Cardiac muscle cell (in vitro differentiated cells and primary cell): ENCODE measurements around the gene TIPARP. TPM values are rescaled to one million over a fixed set of nuclear protein-coding genes. Genes with fewer than 3 reads are reported as not detected.

Source experiments
- DNase-seq, 2 donors: peaks; one replicate each; pipeline versions ENCODE4 v3.0.0 to v3.0.0-alpha.2; 2010 to 2017; ENCODE audit warnings: low read depth in 1 of 2, low spot score in 1 of 2
- H3K27ac ChIP-seq: fragments of 200-600 bp; sonication (generic); 2 replicates; pipeline ENCODE4 v1.5.1; 2016
- H3K27me3 ChIP-seq: fragments of 200-600 bp; sonication (generic); 2 replicates; pipeline ENCODE4 v1.6.0; 2016; ENCODE audit warnings: control low read depth
- H3K36me3 ChIP-seq: fragments of 200-600 bp; sonication (generic); 2 replicates; pipeline ENCODE4 v1.5.1; 2016; ENCODE audit warnings: control low read depth
- H3K4me1 ChIP-seq: fragments of 200-600 bp; sonication (generic); 2 replicates; pipeline ENCODE4 v1.8.1; 2017; ENCODE audit warnings: low read depth, mild to moderate bottlenecking, mixed run types
- H3K4me3 ChIP-seq: fragments of 200-600 bp; sonication (generic); 2 replicates; pipeline ENCODE4 v1.5.1; 2016; ENCODE audit warnings: mild to moderate bottlenecking
- H3K9me3 ChIP-seq: fragments of 200-600 bp; sonication (generic); 2 replicates; pipeline ENCODE4 v1.5.1; 2017; ENCODE audit warnings: low read depth, mild to moderate bottlenecking, control low read depth
- polyA plus RNA-seq: library from polyadenylated mRNA; unstranded; fragments of >200 nt; fragmentation: Nextera tagmentation; extraction: Ambion mirVana; gene quantifications from 2 replicates; pipeline ENCODE4 v1.2.1, GENCODE V29; 2016
- total RNA-seq: library from RNA; depleted of rRNA; stranded (reverse); fragments of >200 nt; gene quantifications from 2 replicates; pipeline ENCODE4 v1.2.3, GENCODE V29; 2016
- TF ChIP-seq, protein P1 (sequence below): IDR thresholded peaks from 2 replicates; pipeline ENCODE4 v1.5.1; 2012; ENCODE audit warnings: low read depth, mild to moderate bottlenecking, low read length

The TIPARP gene
- total and polyA plus RNA-seq, 2 experiments from 2014 or later: 22.2 to 115 TPM

DNA sequence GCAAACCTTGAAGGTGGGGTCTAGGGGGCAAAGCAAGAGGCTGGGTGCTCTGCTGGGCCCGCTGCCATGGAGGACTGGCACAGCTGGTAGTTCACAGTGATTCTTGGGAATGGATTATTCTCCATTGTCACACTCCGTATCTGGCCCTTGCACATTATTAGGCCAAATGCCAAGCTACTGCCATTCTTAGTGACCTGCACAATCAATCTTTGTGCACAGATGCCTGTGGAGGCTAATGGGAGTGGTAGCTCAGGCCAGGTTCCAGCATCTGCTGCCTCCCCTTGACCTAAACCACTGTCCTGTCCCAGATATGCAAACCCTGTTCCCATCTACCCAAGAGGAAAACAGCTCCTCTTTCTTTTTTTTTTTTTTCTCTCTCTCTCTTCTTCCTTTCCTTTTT, 67.5 kb downstream of the TIPARP start:
- H3K36me3 ChIP-seq: no peaks in the 10 kb centered on the region
- H3K4me3 ChIP-seq: no peak overlapping the region
- no peak for DNase-seq
- no peaks in the 10 kb centered on the region for H3K4me1 ChIP-seq
- no peaks in the 10 kb centered on the region for H3K27me3 ChIP-seq
- no peaks in the 10 kb centered on the region for H3K9me3 ChIP-seq
- H3K27ac ChIP-seq: no peak overlapping the region
- TF ChIP-seq, protein P1, sequence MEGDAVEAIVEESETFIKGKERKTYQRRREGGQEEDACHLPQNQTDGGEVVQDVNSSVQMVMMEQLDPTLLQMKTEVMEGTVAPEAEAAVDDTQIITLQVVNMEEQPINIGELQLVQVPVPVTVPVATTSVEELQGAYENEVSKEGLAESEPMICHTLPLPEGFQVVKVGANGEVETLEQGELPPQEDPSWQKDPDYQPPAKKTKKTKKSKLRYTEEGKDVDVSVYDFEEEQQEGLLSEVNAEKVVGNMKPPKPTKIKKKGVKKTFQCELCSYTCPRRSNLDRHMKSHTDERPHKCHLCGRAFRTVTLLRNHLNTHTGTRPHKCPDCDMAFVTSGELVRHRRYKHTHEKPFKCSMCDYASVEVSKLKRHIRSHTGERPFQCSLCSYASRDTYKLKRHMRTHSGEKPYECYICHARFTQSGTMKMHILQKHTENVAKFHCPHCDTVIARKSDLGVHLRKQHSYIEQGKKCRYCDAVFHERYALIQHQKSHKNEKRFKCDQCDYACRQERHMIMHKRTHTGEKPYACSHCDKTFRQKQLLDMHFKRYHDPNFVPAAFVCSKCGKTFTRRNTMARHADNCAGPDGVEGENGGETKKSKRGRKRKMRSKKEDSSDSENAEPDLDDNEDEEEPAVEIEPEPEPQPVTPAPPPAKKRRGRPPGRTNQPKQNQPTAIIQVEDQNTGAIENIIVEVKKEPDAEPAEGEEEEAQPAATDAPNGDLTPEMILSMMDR: no peak

DNA sequence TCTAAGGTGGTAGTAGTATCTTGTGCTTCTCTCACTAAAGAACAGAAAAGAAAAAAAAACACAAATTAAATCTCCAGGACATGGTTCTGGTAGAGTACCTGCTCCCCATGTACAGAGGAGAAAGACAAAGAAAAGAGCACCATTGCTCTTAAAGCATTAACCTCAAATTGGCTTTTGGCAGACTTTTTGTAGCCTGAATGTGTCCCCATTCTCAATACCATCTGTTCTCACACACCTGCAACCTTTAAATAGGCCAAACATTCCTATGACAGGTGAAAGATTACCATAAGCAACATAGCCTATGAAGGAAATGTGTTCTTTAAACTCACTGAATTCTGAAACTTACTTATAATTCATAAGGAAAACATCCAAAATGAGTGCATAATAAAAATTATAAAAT, 68.0 kb downstream of the TIPARP start:
- Histone ChIP-seq H3K4me3 (no peak overlapping the region), H3K27me3 (no peaks in the 10 kb centered on the region), H3K4me1 (no peaks in the 10 kb centered on the region), H3K9me3 (no peaks in the 10 kb centered on the region), H3K36me3 (no peaks in the 10 kb centered on the region), H3K27ac (no peak overlapping the region)
- no peak for DNase-seq
- TF ChIP-seq, protein P1: no peak

DNA sequence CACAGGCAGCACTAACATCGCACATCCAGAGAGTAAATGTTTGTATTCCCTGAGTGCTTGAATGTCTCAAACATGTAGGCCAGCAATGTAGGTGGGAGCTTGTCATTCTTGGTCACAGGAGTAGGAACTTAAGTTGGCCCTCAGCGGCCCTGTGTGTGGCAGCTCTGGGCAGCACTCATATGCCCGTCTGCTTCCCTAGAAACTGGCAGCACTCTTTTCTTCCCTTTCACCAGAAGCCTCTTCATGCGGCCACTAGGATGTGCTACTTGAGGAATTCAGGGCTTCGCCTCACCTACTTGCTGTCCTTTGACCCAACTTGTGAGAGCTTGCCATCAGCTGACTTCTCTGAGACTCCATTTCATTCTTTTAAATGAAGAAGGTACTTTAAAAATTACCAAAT, 69.5 kb downstream of the TIPARP start:
- Histone ChIP-seq H3K4me3 (no peak overlapping the region), H3K9me3 (no peaks in the 10 kb centered on the region), H3K4me1 (peaks cover 2% of the 10 kb centered on the region), H3K27me3 (no peaks in the 10 kb centered on the region), H3K36me3 (no peaks in the 10 kb centered on the region), H3K27ac (no peak overlapping the region)
- TF ChIP-seq, protein P1: no peak
- DNase-seq: no peak

DNA sequence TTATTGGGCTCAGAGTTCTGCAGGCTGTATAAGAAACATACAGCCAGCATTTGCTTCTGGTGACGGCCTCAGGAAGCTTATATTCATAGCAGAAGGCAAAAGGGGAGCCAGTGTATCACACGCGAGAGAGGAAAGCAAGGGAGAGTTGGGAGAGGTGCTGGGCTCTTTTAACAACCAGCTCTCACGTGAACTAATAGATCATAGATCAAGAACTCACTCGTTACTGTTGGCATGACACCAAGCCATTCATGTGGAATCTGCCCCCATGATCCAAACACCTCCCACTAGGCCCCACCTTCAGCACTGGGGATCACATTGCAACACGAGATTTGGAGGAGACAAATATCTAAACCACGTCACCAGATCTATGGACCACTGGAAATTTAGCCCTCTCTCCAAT, 70.2 kb downstream of the TIPARP start:
- Histone ChIP-seq H3K9me3 (no peaks in the 10 kb centered on the region), H3K4me1 (peaks cover 10% of the 10 kb centered on the region), H3K36me3 (no peaks in the 10 kb centered on the region), H3K27me3 (no peaks in the 10 kb centered on the region), H3K4me3 (no peak overlapping the region), H3K27ac (no peak overlapping the region)
- no peak for DNase-seq
- TF ChIP-seq, protein P1: no peak

DNA sequence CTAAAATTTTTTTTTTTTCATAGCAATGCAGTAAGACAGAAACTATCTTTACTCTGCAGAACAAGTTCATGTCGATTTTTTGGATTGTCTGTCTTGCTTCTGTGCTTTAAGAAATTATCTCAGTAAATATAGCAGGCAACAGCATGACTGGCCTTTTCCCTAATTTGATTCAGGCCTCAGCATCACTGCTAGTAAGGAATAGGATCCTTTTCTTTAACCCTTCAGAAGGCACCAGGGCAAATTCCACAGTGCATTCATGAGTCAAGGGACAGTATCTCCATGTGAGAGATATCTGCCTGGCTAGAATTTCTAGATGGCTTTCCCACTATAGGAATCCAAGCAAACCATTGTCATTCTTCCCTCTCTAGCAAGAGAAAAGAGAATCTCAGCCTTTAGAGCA, 71.4 kb downstream of the TIPARP start:
- Histone ChIP-seq H3K27me3 (no peaks in the 10 kb centered on the region), H3K36me3 (no peaks in the 10 kb centered on the region), H3K9me3 (no peaks in the 10 kb centered on the region), H3K27ac (no peak overlapping the region), H3K4me3 (no peak overlapping the region), H3K4me1 (peaks cover 21% of the 10 kb centered on the region)
- no peak for DNase-seq
- TF ChIP-seq, protein P1: no peak

DNA sequence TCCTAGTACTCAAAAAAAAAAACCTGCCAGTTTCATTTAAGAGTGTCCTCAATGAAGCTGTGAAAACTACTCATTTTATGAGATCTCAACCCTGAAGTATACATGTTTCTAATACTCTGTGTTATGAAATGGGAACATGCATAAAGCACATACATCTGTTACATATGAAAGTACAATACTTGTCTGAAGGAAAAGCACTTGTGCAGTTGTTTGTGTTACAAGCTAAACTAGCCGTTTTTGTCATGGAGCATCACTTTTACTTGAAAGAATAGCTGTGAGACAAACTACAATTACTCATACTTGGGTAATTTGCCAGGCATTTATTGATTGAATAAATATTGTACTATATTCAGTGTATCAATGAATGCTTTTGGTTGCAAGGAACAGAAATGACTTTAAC, 72.7 kb downstream of the TIPARP start:
- no peak overlapping the region for H3K4me3 ChIP-seq
- no peaks in the 10 kb centered on the region for H3K36me3 ChIP-seq
- no peak for DNase-seq
- no peak overlapping the region for H3K27ac ChIP-seq
- TF ChIP-seq, protein P1: no peak
- peaks cover 33% of the 10 kb centered on the region for H3K4me1 ChIP-seq
- no peaks in the 10 kb centered on the region for H3K27me3 ChIP-seq
- H3K9me3 ChIP-seq: no peaks in the 10 kb centered on the region
